ENCODE measurements around the gene KAT6B.

Gene KAT6B

DNA sequence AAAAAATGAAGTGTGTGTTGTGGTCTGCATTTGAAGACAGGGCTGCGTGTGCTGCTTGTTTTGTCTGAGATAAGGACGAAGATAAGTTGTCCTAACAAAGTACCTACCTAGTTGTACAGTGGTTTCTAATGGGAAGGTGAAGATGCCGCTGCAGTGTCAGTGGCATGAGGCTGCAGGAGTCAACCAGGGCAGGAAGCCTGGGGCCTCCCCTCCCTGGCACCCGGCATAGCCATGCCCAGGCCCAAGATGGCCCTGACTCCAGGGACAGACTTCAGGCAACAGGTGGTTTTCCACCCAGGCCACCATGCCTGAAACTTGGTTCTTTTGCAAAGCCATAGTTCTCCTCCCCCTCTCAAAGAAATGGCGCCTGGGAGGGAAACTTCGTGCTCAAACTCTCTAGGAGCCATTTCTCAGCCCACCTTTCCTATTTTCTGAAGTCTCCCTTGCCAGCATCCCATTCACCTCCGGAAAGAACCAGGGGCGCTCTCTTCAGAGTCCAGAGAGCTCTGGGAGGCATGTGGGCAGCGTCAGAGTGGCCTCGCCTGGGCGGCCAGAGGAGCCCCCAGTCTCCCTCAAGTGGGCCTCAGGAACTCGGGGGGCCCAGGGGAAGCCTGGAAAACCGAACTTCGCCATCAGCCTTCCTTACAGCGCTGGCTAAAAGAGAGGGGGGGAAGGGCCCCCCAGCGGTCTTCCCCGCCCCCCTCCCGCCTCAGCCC, 2.1 kb upstream of the KAT6B start:
- DNase-seq, result no peak

DNA sequence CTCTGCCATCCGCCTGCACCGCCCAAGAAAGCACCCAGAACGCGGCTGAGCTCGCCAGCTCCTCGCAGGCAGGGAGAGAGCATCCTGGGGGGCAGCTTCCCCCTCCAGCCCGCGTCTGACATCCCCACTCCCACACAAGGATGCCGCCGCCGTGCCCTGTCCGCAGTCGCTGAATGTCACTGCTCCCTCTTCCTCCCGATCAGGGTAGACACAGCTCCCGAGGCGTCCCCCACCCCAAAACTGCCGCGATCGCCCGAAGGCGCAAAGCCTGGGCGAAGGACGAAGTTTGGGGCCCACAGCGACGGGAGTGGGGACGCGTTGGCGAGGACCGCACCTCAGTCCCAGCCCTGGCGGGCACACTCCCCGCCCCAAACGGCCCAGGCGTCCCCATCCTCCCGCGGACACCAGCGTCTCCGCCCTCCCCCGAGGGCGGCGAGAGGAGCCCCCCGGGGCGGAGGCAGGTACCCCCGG, 1.5 kb upstream of the KAT6B start:
- DNase-seq, result no peak

DNA sequence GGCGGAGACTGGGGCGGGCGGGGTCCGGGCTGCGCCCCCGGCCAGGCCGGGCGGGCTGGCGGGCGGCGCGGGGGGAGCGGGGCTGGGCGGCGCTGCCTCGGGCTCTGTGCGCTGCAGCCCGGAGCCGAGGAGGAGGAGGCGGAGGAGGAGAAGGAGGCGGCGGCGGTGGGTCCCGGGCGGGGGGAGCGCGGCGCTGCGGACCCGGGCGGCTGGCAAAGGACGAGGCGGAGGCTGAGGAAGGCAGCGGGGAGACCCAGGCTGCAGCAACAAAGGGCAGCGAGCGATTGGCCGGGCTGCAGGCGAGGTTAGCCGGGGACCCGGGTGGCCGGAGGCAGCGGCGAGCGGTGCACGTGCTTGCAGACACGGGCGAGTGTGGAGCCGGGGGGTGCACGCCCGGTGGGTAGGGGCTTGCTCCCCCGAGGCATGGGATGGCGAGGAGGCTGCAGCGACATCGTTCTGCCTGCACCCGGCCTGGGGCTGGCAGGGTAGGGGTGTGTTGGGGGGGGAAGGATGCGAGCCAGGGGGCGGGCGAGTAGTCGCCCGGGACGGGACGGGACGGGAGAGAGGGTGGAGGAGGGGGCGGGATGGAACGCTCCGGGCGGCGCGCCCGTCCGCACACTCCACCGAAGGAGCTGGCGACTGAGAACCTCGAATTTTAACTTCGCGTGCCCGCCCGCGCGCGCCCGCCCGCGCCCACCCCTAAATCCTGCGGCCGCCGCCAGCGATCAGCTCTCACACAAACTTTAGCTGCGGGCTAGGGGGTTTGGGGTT, 844 bp upstream of the KAT6B start:
- no peak for DNase-seq

DNA sequence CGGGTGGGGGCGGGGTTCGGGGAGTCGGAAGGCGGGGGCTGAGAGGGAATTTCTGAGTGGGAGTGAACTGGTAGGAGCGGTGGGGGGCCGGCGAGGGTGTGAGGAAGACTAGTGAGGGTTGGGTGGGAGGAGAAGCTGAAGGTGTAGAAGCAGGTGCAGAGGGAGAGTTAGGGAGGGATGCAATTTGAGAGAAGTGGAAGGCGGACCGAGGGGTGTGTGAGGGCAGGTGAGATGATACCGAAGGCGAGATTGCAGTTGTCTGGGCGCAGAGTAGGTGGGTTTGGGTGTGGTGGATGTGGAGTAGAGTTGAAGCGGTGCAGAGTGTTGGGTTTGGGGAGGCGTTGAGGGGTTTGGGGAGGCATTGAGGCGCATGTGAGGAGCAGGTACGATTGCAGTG, 643 bp downstream of the KAT6B start:
- no peak for DNase-seq

DNA sequence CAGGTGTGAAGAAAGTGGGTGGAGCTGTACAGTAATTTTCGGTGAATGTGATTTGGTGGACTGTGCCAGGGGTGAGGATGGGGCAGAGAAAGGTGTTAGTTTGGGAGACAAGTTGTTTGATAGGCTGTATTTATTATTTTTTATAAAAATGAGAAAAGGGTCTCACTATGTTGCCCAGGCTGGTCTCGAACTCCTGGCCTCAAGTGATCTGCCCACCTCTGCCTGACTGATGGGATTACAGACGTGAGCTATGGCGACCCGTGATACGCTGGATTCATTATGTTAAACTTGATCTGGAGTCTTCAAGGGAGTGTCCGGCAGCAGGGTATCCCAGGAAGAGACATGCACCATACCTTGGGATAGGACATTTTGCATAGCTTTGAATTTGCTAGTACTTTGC, 1.3 kb downstream of the KAT6B start:
- no peak for DNase-seq

DNA sequence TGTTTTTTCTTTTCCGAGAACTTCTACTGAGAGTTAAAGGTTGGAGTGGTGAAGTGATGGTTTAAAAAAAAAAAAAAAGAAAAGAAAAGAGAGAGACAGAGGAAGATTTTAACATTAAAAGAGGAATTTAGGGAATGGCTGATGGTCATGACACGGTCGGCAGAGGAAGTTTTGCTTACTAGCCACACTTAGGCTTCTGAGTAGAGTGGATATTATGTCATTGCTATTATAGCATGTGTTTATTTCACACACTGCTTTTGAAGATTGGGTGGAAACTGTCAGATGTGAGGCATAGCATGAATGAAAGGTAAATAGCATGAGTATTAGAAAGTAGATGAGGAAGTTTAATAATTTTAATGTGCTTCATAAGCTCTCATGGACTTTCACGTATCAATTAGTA, 2.5 kb downstream of the KAT6B start:
- DNase-seq, result no peak

DNA sequence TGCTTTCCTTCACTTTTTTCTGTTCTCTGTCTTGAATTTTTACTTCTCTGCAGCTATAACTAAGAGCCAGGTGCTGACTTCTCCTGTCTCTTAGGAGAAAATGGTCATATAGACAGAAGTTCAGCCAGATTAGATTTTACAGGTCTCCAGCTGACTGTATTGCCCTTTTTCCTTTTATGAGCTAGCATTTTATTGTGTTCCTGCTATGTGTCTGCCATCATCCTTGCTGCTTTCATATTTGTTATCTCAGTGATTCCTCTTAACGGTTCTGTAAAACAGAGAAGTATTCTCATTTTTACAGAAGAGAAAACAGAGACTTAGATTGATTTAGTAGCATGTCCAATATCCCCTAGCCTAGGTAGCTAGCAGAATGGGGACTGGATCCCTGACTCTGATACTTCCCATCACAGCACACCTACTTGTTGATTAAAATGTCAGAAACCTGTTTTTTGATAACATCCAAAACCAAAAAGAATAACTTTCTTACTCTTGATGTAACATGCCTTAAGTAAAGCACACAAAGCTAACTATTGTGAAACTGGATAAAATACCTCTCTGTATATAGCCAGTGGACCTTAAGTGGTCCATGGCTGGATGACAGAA, 5.2 kb downstream of the KAT6B start:
- no peak for DNase-seq

DNA sequence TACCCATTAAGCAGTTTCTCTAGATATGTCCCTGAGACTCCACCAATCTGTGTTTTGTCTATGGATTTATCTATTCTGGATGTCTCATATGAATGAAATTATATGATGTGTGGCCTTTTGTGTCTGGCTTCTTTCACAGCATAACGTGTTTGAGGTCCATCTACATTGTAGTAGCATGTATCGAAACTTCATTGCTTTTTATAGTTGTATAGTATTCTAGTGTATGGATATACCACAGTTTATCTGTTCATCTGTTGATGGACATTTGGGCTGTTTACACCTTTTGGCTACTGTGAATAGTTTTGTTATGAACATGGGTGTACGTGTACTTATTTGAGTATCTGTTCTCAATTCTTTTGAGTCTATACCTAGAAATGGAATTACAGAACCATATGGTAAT, 9.6 kb downstream of the KAT6B start:
- no peak for DNase-seq

DNA sequence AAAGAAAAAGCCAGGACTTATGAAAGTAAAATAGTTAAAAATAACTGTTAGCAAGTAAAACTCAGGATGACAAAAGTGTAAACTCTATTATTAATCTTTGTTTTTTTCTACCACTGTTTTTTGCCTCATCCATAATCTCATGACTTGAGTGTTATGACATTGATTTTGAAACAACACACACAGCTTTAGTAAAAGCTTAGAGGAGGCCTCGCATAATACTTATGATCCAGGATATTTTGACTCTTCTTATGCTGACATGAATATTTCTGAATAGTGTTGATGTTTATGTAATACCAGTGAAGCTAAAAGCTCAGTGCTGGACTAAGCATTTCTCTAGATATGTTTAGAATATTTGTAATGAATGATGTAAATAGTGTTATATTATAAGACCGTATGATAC, 10.5 kb downstream of the KAT6B start:
- DNase-seq, result no peak

DNA sequence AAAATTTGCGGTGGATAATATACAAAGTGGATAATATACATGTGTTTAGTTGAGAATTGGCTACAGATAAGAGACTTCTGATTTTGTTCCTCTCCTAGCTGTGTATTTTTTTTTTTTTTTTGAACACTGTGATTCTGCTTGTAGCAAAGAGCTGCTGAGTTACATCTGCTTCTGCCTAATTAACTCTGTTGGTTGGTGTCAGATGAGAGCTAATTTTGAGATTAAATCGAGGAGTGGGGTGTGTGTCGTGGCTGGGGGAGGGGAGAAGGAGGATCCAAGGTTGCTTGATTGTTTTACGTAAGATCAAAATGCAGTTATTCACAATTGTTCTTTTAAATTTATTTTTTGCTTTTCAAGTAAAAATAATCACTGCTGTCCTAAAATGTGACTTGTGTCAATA, 11.3 kb downstream of the KAT6B start:
- no peak for DNase-seq

DNA sequence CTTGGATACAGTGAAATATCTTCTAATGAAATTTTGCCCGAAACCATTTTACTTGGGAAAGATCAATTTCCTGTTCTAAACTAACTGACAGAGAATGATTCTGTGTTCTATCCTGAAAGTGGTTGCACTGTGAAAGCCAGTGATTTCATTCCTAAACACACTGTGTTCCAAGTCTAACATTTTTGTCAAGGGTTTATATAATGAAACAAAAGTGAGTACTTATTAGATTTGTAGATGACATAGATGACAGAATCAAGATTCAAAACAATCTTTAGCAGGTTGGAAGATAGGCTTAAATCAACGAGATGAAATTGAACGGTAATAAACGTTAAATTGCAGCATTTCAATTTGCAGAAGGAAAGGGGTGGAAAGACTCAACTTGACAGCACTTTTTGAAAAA, 13.3 kb downstream of the KAT6B start:
- no peak for DNase-seq

DNA sequence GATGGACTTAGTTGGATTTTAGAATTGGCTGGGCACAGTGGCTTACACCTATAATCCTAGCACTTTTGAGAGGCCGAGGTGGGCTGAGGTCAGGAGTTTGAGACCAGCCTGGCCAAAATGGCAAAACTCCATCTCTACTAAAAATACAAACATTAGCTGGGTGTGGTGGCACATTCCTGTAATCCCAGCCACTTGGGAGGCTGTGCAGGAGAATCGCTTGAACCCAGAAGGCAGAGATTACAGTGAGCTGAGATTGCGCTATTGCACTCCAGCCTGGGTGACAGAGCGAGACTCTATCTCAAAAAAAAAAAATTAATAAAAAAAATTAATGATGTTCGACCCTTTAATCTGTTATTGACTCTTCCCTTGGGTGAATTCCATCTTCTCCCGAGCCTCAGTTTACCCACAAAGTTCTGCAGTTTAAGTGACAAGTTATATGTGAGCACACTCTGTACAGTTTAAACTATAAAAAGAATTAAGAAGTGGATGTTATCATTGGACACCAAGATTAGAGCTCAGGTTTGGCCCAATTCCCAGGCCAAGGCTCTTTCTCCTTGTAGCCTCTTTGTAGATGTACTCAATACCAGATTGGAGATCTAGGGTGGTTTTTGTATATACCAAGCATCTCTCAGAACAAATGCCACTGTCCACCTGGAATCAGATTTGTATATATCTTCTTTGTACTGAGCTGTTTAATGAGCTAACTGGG, 15.0 kb downstream of the KAT6B start:
- DNase-seq, result no peak

DNA sequence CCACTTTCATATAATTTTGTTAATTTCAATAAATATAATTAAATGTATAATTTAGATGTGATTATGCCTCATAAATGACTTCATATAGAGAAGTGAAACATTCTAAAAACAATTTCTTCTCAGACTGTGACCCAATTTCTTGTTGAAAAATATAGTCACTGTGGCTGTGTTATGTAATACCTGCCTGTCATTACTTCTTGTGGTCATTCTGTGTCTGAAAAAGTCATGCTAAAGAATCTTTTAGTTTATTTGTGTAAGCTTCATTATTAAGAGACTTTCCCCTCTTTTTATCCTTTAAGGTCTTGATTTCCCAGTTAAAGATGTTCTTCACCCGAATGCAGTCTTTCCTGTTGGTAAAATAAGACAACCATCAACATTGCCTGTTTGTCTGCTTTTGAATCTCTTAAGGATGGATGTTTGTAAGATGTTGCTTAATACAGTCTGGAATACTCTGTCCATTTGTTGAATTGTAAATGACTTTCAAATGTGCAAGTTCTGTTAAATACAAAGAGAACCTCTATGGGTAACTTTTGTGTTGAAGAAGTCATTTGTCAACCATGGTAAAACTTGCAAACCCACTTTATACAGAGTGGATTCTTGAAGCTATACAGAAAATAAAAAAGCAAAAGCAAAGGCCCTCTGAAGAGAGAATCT, 16.0 kb downstream of the KAT6B start:
- DNase-seq, result no peak

DNA sequence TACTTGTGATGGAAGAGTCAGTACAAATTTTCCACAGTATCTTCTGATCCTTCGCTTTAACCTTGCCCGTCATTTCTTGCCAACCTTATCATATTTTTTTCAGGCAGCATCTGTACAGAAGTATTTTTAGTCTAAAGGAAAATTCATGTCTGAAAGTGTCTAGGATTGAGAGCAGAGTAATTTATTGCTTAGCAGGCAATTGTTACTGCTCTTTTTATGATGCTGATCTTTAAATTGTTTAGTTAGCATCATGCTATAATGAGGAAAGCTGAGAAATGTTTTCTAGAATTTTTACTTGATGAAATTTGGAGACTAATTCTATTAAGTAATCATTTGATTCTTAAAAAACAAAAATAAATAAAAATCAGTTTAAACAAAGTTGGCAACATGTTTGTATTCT, 20.6 kb downstream of the KAT6B start:
- no peak for DNase-seq

DNA sequence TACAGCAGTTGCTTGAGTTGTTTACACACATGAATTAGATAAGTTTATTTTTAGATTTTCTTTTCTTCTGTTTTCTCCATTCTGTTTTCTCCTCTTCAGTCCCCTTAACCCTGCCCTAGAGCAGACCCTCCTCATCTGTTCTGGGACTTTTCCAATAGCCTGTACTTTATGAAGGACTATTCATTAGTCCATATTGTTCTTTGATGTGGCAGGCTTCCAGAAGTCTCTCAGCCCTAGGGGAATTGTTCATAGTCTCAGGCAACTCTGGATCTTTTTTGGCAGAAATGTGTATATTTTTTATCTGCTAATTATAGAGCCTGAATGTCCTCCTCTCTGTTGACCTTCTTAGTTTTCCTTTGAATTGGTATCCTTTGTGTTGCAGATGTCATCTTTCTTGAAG, 25.4 kb downstream of the KAT6B start:
- DNase-seq, result no peak

DNA sequence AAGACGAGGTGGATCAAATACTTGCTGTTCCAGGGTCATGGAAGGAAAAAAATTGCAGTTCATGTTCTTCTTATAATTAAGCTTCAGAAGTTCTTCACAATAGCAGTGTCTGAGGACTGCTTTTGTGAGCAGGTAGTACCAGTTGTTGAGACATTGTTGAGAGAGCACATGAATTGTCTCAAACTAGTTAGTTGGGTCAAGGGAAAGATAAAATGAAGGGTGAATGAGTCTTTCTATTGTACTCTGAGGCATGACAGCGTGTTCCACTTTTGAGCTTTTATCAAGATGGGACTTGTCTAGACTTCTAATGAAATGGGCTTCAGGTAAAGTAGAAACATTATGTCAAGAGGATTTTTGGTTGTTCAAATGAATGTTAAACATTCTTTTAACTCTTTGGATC, 26.0 kb downstream of the KAT6B start:
- no peak for DNase-seq

DNA sequence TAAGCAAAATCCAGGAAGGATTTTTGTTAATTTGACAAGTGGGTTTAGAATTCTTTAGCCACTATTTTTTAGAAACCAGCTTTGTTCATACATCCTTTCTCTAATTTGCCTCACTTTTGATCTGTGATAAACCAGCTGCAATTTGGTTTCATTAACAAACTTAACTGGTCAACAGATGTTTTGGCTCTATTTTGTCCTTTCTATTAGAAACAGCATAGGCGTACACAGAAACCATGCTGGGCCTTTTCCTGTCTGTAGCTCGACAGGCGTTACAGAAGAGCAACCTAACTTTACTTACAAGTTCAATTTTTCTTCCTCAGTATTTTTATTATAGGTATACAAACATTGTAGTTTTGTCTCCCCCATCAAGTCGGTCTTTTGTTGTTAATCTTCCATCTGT, 28.2 kb downstream of the KAT6B start:
- DNase-seq, result no peak

DNA sequence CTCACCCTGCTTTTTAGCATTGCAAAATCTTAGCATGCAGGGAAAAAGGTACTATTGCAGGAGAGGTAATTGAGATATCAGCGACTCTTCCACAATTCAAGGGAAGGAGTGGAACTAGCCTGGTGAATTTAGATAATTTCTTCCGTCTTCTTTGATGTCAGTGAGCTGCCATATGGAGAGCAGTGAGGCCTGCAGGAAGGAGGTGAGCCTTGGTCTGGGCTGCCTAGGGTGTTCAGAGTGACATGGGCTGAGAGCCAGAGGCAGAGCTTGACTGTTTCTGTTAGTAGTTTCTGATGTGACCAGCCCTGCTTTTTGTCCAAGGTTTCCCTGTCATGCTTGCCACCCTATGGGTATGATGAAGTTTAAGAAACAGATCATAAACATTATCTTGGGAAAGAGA, 28.6 kb downstream of the KAT6B start:
- DNase-seq, result no peak

DNA sequence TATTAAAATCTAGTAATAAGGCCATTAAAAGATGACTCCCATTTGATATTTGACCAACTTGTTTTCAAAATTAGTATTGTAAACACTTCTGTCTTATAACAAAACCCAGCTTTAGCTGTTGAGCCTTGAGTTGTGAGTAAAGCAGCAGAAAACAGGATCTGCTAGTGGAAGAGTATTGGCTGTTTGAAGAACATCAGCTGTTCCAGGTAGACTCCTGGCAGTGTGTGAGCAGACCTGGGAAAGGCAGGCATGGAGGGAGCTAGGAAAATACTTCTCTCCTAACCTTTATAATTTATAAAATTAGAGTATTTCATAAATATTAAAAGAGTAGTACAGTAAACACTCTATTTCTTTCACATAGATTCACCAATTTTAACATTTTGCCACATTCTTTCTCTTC, 29.0 kb downstream of the KAT6B start:
- no peak for DNase-seq

DNA sequence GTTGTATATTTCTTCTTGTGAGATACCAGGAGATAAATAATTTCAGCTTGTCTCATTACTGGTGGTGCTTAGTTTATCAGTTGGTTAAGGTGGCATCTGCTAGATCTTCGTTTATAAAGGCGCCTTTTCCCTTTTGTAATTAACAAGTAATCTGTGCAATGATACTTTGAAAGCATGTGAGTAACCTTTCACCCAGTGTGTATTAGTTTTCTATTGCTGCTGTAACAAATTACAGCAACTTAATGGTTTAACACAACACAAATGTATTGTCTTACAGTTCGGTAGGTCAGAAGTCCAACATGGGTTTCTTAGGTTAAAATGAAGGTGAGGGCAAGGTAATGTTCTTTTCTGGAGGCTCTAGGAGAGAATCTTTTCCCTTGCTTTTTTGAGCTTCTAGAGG, 30.5 kb downstream of the KAT6B start:
- no peak for DNase-seq

DNA sequence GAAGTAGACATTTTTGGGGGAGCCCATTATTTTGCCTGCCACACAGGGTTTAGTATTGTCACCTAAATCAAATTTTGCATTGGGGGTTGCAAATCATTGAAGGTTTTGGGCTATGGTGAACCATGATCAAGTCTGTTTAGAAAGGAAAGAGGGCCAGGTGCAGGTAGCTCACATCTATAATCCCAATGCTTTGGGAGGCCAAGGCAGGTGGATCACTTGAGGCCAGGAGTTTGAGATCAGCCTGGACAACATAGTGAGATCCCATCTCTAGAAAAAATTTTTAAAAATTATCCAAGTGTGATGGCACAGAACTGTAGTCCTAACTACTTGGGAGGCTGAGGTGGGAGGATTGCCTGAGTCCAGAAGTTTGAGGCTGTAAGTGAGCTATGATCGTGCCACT, 31.2 kb downstream of the KAT6B start:
- DNase-seq, result no peak

DNA sequence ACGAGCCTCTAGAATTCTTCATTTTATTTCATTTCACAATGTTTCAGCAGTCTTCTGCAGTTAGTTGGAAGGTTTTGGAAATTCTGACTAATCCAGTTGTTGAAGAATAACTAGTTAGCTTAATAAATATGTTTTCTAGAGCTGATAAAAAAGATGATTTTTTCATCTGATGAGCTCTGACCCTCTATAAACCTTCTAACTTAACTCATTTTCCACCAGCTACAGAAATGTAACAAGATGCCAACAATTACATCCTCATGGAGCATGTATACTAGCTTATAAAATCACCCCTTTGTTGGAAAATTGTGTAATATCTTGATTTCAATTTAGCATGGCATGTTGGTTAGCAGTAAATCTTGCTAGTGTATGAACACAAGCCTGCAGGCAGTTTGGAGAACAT, 33.1 kb downstream of the KAT6B start:
- DNase-seq, result no peak

DNA sequence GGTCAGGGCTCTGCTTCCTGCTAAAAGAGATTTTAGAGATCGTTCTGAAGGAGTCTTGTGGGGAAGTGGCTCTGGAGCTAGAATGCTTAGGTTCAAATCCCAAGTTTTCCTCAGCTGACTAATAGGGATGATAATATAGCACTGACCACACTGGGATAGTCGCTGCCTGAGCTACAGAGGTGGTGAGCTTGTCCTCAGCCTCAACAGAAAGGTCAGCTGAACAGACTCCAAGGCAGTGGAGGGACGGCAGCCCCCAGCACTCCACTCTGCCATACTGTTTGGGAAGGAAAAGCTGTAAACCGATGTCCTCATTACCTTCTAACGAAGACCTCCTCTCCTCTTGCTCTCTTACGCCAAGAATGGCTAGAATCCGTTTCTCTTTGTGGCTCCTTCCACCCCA, 36.2 kb downstream of the KAT6B start:
- no peak for DNase-seq
